Ectodermal cell (in vitro differentiated cells): ENCODE results near the gene SFT2D1.

ENCODE experiments used
- H3K27ac ChIP-seq: 2 replicates; pipeline ENCODE4 v1.7.0; 2013; ENCODE audit warnings: mild to moderate bottlenecking, low read depth, low read length; ENCODE audit not compliant: insufficient read depth, poor library complexity, severe bottlenecking
- H3K27me3 ChIP-seq: 2 replicates; pipeline ENCODE4 v1.7.0; 2013; ENCODE audit warnings: mild to moderate bottlenecking, low read length; ENCODE audit not compliant: insufficient read depth, control insufficient read depth, poor library complexity, severe bottlenecking
- H3K36me3 ChIP-seq: one replicate; pipeline ENCODE4 v1.7.0; 2013; ENCODE audit warnings: low read length; ENCODE audit not compliant: control insufficient read depth, insufficient read depth
- H3K4me1 ChIP-seq: one replicate; pipeline ENCODE4 v1.7.0; 2013; ENCODE audit warnings: low read length; ENCODE audit not compliant: control insufficient read depth, insufficient read depth
- H3K4me3 ChIP-seq: 2 replicates; pipeline ENCODE4 v1.7.0; 2013; ENCODE audit warnings: low read depth, low read length, control low read depth; ENCODE audit not compliant: insufficient read depth
- H3K9me3 ChIP-seq: 2 replicates; pipeline ENCODE4 v1.7.0; 2013; ENCODE audit warnings: mild to moderate bottlenecking, low read length, moderate library complexity; ENCODE audit not compliant: control insufficient read depth
- WGBS, 2 experiments: methylation state at CpG; one replicate each; pipeline ENCODE4 v1.1.7; 2013; ENCODE audit warnings: missing lambda C conversion rate in 2 of 2; 5-methylcytosine and 5-hydroxymethylcytosine counted together

SFT2D1 gene

DNA sequence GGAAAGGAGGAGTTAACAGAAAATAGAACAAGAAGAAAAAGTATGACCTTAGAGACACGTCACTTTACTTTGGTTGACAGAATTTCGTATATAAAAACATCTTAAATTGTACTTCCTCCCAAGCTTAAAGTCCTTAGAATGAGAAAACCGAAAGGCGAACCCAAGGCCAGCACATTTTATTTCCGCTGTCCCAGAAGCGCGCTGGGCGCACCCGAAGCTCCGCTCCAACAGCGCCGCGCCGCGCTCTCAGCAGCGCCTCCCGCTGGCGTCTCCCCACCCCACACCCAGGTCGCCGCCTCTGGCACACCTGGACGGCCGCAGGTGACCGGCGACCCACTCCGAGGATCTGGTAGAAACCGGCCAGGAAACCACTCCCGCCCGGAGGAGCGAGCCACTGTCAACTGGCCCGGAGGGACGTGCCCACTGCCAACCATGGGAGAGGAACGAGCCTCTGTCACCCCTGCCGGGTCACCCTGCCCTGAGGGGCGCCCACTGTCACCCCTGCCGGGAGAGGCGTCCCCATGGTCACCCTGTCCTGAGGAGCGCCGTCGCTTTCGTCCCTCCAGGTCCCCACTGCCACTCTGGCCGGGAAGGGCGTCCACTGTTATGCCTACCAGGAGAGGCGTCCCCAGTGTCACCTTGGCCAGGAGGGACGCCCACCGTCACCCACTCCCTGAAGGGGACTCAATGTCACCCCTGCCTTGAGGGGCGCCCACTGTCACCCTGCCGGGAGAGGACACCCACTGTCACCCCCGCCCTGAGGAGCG lies 39.6 kb upstream of the SFT2D1 start:
- H3K9me3 ChIP-seq, result no peaks in the 10 kb centered on the region
- 2% methylated on average over 49 of the region's 49 CpGs for WGBS, 2 experiments
- peak overlapping the region; percentile 75 for H3K4me3 ChIP-seq
- H3K27ac ChIP-seq, result no peak overlapping the region
- no peaks in the 10 kb centered on the region for H3K36me3 ChIP-seq
- peaks cover 14% of the 10 kb centered on the region for H3K27me3 ChIP-seq
- peaks cover 5% of the 10 kb centered on the region for H3K4me1 ChIP-seq

DNA sequence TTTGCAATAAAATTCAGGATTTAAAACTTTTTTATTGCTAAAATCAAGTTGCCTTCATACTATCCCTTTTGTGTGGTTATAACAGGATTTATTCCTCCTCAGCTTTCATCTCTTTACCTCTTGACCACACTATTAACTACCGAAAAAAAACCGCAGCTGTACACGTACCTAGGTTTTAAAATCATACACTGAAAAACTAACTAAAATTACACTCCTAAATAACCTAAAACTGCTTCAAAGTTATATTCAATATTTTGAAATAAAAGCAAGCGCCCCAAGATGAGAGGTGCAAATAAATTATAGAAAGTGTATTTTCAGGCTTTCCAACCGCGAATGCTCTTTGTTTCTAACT lies 39.0 kb upstream of the SFT2D1 start:
- Histone ChIP-seq H3K27ac (no peak overlapping the region), H3K27me3 (peaks cover 14% of the 10 kb centered on the region), H3K4me1 (peaks cover 5% of the 10 kb centered on the region), H3K4me3 (peak overlapping the region; percentile 75), H3K9me3 (no peaks in the 10 kb centered on the region), H3K36me3 (no peaks in the 10 kb centered on the region)
- 69 to 70% methylated on average over 6 of the region's 6 CpGs for WGBS, 2 experiments

DNA sequence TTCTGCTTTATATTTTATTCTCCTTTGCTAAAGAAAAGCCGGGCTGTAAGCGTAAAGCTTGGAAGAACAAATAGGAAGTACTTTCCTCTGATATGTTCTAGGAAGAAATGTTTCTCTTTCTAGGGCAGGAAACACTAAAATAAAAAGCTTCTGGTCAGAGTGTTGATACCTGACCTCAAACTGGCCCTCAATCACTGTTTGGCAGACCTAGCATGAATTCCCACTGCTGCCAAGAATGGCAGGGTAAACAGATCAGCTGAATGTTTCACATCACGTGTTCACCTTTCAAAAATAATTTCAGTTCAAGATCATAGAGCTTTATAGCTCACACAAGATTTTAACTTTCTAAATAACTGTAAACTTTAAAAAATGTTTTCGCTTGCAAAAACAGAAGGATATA lies 37.5 kb upstream of the SFT2D1 start:
- Histone ChIP-seq H3K27ac (no peak overlapping the region), H3K4me1 (peaks cover 5% of the 10 kb centered on the region), H3K4me3 (no peak overlapping the region), H3K36me3 (no peaks in the 10 kb centered on the region), H3K27me3 (peaks cover 14% of the 10 kb centered on the region), H3K9me3 (no peaks in the 10 kb centered on the region)
- 81 to 96% methylated on average over 3 of the region's 4 CpGs for WGBS, 2 experiments

DNA sequence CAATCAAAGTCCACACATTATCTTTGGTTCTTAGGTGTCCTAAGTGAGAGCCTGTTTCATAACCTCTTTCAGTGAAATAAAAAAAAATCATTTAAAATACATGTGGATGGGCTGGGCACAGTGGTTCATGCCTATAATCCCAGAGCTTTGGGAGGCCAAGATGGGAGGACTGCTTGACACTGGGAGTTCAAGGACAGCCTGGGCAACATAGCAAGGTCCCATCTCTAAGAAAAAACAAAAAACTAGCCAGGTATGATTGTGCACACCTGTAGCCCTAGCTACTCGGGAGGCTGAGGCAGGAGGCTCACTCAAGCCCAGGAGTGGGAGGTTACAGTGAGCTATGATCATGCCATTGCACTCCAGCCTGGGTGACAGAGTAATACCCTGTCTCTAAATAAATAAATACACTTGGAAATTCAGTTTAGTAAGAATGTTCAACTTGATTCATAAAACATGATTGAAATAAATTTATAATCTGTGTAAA lies 36.8 kb upstream of the SFT2D1 start:
- Histone ChIP-seq H3K4me1 (peaks cover 5% of the 10 kb centered on the region), H3K27ac (no peak overlapping the region), H3K9me3 (no peaks in the 10 kb centered on the region), H3K4me3 (no peak overlapping the region), H3K27me3 (peaks cover 14% of the 10 kb centered on the region), H3K36me3 (no peaks in the 10 kb centered on the region)
- WGBS, 2 experiments, result 89 to 94% methylated on average over 1 of the region's 1 CpG

DNA sequence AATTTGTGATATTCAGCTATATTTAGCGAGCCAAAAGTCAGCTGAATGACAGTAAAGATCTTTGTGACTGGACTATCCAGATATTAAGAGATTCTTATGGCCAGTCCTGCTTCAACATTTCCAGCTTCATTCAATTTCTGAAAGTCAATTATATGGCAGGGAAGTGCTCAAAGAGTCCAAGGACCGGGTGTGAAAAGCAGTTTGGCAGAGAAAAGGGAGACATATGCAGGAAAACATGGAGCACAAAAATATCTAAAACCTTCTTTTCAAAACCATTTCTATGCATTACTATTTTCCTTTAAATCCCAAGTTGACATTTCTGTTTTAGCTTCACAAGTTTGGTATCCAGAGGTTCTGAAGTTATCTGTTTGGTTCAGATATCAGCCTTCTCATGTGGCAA lies 35.4 kb upstream of the SFT2D1 start:
- no peaks in the 10 kb centered on the region for H3K36me3 ChIP-seq
- peaks cover 5% of the 10 kb centered on the region for H3K4me1 ChIP-seq
- no peak overlapping the region for H3K27ac ChIP-seq
- H3K9me3 ChIP-seq, result no peaks in the 10 kb centered on the region
- peaks cover 14% of the 10 kb centered on the region for H3K27me3 ChIP-seq
- no peak overlapping the region for H3K4me3 ChIP-seq
- WGBS, 2 experiments, result 58 to 68% methylated on average over 2 of the region's 2 CpGs

DNA sequence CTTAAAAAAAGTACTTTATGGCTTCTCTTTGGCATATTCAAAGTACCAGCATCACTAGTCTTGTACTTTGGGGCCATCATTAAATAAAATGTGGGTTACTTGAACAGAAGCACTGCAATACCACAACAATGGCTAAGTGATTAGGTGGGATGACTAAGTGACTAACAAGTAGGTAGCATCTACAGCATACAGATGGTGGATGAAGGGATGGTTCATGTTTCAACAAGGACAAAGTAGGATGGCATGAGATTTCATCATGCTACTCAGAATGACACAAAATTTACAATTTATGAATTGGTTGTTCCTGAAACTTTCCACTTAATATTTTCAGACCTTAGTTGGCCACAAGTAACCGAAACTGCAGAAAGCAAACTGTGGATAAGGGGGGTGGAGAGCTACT lies 32.7 kb upstream of the SFT2D1 start:
- Histone ChIP-seq H3K4me3 (no peak overlapping the region), H3K27ac (no peak overlapping the region), H3K4me1 (no peaks in the 10 kb centered on the region), H3K36me3 (no peaks in the 10 kb centered on the region), H3K27me3 (no peaks in the 10 kb centered on the region), H3K9me3 (no peaks in the 10 kb centered on the region)
- 100% methylated on average over 1 of the region's 1 CpG; no CpG with 5 or more reads in 1 of the 2 experiments for WGBS, 2 experiments

DNA sequence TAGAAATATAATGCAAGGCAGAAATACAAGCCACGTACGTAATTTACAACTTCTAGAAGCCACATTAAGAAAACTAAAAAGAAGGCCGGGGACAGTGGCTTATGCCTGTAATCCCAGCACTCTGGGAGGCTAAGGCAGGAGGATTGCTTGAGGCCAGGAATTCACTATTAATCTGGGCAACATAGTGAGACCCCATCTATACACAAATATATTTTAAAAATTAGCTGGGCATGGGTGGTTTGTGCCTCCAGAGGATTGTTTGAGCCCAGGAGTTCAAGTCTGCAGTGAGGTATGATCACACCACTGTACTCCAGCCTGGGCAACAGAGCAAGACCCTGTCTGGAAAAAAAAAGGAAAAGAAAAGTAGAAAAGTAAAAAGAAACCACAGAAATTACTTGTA lies 28.1 kb upstream of the SFT2D1 start:
- H3K36me3 ChIP-seq, result no peaks in the 10 kb centered on the region
- H3K9me3 ChIP-seq, result no peaks in the 10 kb centered on the region
- peaks cover 4% of the 10 kb centered on the region for H3K4me1 ChIP-seq
- no peaks in the 10 kb centered on the region for H3K27me3 ChIP-seq
- H3K4me3 ChIP-seq, result no peak overlapping the region
- 85 to 95% methylated on average over 3 of the region's 3 CpGs for WGBS, 2 experiments
- no peak overlapping the region for H3K27ac ChIP-seq

DNA sequence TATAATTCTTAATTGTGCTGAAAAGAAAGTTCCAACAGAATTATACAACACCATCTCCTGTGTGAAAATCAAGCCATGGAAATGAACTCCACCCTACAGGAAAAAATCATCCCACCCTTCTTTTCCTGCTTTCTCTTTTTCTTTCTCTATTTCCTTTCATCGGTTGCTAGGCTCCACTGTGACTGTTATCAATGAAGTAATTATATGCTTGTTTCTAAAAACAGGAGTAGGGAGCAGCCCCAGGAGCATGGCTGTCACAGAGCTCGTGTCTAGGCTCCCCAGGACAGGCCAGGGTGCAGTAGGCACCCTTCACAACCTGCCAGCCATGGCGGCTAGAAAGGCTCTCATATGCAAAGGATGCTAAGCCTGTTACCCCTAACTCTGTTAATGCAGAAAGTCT lies 27.4 kb upstream of the SFT2D1 start:
- Histone ChIP-seq H3K36me3 (no peaks in the 10 kb centered on the region), H3K4me1 (peaks cover 4% of the 10 kb centered on the region), H3K9me3 (no peaks in the 10 kb centered on the region), H3K27me3 (no peaks in the 10 kb centered on the region), H3K4me3 (no peak overlapping the region), H3K27ac (no peak overlapping the region)
- WGBS, 2 experiments, result 79 to 81% methylated on average over 2 to 3 of the region's 3 CpGs

DNA sequence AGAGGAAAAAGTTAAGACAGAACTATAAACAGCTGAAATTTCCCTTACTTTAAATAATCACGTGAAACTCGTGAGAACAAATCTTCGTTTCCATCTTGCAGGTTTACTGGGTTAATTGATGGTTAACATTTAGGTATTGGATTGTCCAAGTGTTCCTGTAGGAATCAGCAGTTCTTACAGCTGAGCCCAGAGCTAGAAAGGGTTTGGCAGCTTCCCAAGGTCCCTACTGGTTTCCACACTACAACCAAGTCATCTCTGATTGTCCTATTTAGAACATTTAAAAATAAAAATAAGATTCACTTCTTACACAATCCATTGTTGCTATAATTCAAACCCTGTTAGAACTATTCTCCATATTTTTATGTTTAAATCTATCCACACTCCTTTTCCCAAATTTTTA lies 24.6 kb upstream of the SFT2D1 start:
- Histone ChIP-seq H3K36me3 (no peaks in the 10 kb centered on the region), H3K27ac (no peak overlapping the region), H3K4me3 (no peak overlapping the region), H3K9me3 (no peaks in the 10 kb centered on the region), H3K4me1 (peaks cover 4% of the 10 kb centered on the region), H3K27me3 (no peaks in the 10 kb centered on the region)
- 94 to 100% methylated on average over 3 of the region's 3 CpGs for WGBS, 2 experiments

DNA sequence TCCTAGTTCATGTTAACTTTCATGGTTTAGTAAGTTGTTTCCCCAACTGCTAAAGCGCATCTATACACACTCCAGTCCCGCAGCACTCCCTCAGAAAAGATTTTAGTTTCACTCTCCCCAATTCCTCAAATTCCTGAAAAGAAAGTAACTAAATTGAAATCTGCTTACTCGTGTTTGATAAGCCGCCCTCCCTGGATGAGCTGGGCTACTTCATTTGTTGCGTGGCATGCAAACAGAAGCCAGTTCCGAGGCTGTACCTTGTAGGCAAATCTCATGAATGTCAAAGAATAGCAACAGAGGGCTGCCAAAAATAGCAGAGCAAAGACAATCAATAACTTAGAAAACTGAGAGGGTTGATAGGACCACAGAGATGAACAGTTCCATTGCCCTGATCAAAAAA lies 23.5 kb upstream of the SFT2D1 start:
- Histone ChIP-seq H3K36me3 (no peaks in the 10 kb centered on the region), H3K9me3 (no peaks in the 10 kb centered on the region), H3K4me1 (peaks cover 4% of the 10 kb centered on the region), H3K27me3 (no peaks in the 10 kb centered on the region), H3K4me3 (no peak overlapping the region), H3K27ac (no peak overlapping the region)
- WGBS, 2 experiments, result 30 to 36% methylated on average over 6 of the region's 6 CpGs
